Ascending aorta (tissue), 2 donors: Measurements from ENCODE around the gene TRIM29. TPM values are rescaled to one million over a fixed set of nuclear protein-coding genes. Genes with fewer than 3 reads are reported as not detected.

Experiments used
- DNase-seq, 2 donors: peaks; one replicate each; pipeline ENCODE4 v3.0.0-alpha.2; 2019; ENCODE audit warnings: low spot score in 2 of 2
- H3K27ac ChIP-seq, 2 donors: fragments of 200-600 bp; sonication (generic); one replicate each; pipeline ENCODE4 v1.5.1; 2016 to 2017; ENCODE audit warnings: mild to moderate bottlenecking in 1 of 2
- H3K27me3 ChIP-seq: fragments of 200-600 bp; sonication (generic); one replicate; pipeline ENCODE4 v1.5.1; 2017
- H3K36me3 ChIP-seq, 2 donors: fragments of 200-600 bp; sonication (generic); one replicate each; pipeline ENCODE4 v1.5.1; 2016
- H3K4me1 ChIP-seq, 2 donors: fragments of 200-600 bp; sonication (generic); one replicate each; pipeline ENCODE4 v1.5.1; 2016 to 2017; ENCODE audit warnings: mild to moderate bottlenecking in 1 of 2
- H3K4me3 ChIP-seq, 2 donors: fragments of 200-600 bp; sonication (generic); one replicate each; pipeline ENCODE4 v1.5.1; 2016 to 2017; ENCODE audit warnings: mild to moderate bottlenecking in 1 of 2
- H3K9me3 ChIP-seq, 2 donors: fragments of 200-600 bp; sonication (generic); one replicate each; pipeline ENCODE4 v1.5.1; 2016
- CTCF ChIP-seq, 3 experiments: fragments of 200-600 bp in 2 of 3; fragments of 450-650 bp in 1 of 3; sonication (generic) in 2 of 3; IDR thresholded peaks; one replicate each; pipeline ENCODE4 v1.5.1; 2016 to 2019; ENCODE audit warnings: antibody characterized with exemption in 3 of 3, mild to moderate bottlenecking in 1 of 3, moderate library complexity in 1 of 3
- intact Hi-C: fragments of 100-400 bp; cut with DNase I; formaldehyde crosslinking; loops from one replicate; pipeline ENCODE4 v1.15.1; 2023
- total RNA-seq: library from RNA; depleted of rRNA; stranded (reverse); fragments of >200 nt; gene quantifications from one replicate; pipeline ENCODE4 v1.1.0, GENCODE V29; 2016

TRIM29 gene
- total RNA-seq, 1 donor from 2014 or later: 0.43 TPM

DNA sequence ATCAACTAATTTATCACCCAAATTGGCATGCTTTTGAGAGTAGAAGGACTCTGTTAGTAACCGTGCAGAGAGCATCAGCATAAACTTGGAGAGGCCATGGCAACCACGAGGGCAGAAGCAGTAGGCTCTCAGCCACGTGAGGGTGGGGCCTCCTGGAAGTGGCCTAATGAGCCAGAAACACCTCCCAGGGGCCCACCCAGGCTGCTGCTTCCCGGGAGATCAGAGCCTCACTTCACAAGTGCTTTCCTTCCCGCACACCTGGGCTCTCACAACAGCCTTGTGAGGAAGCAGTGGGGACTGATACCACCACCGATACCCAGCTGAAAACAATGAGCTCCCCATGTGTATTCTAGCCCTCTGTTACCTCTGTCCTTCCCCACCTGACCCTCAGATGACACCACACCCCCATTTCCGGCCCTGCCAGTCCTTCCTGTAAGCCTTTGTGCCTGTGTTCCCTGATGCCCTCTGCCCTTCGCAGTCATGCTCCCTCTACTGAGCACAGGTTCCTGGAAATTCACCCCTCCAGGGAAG lies 17.0 kb downstream of the TRIM29 start:
- intact Hi-C loops: no loop called here
- H3K4me3 ChIP-seq: no peak overlapping the region
- no peak overlapping the region for H3K27ac ChIP-seq
- no peak for DNase-seq
- no peak for TF ChIP-seq CTCF (IDR thresholded peaks at IDR 0.05)
- H3K9me3 ChIP-seq: no peaks in the 10 kb centered on the region
- no peaks in the 10 kb centered on the region for H3K27me3 ChIP-seq
- no peaks in the 10 kb centered on the region for H3K4me1 ChIP-seq
- H3K36me3 ChIP-seq: no peaks in the 10 kb centered on the region

- intact Hi-C loops: no loop called here
- no peak for TF ChIP-seq CTCF (IDR thresholded peaks at IDR 0.05)
- Histone ChIP-seq H3K27me3 (no peaks in the 10 kb centered on the region), H3K27ac (no peak overlapping the region), H3K36me3 (no peaks in the 10 kb centered on the region), H3K9me3 (no peaks in the 10 kb centered on the region), H3K4me3 (no peak overlapping the region), H3K4me1 (no peaks in the 10 kb centered on the region)
- no peak for DNase-seq
Measured at GRCh38 chr11:120119121-120119520, 18.8 kb downstream of the TRIM29 start.

DNA sequence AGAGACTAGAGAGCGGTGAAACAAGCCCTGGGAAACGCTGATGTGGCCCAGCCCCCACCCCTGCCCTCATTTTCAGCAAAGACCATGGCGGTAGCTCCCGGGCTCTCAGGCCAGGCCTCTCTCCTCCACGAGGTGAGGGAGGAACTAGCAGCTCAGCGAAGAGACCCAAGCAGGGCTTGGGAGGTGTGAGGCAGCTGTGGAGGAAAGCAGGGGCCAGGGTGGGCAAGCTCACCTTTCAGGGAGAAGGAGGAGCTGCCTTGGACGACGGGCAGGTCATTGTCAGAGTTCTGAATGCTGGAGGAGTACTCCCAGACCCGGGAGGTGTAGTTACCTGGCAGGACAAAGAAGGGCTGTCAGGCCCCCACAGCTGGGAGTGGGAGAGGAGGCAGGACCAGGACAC lies 19.9 kb downstream of the TRIM29 start:
- H3K27me3 ChIP-seq: no peaks in the 10 kb centered on the region
- intact Hi-C loops: no loop called here
- no peaks in the 10 kb centered on the region for H3K36me3 ChIP-seq
- no peak overlapping the region for H3K4me3 ChIP-seq
- no peaks in the 10 kb centered on the region for H3K9me3 ChIP-seq
- DNase-seq: no peak
- no peaks in the 10 kb centered on the region for H3K4me1 ChIP-seq
- TF ChIP-seq CTCF (IDR thresholded peaks at IDR 0.05): no peak
- H3K27ac ChIP-seq: no peak overlapping the region

GRCh38 chr11:120116966-120117365 lies 20.9 kb downstream of the TRIM29 start:
- no peak for DNase-seq
- Histone ChIP-seq H3K27me3 (no peaks in the 10 kb centered on the region), H3K9me3 (no peaks in the 10 kb centered on the region), H3K27ac (no peak overlapping the region), H3K4me1 (no peaks in the 10 kb centered on the region), H3K4me3 (no peak overlapping the region), H3K36me3 (no peaks in the 10 kb centered on the region)
- no peak for TF ChIP-seq CTCF (IDR thresholded peaks at IDR 0.05)
- intact Hi-C loops: no loop called here

DNA sequence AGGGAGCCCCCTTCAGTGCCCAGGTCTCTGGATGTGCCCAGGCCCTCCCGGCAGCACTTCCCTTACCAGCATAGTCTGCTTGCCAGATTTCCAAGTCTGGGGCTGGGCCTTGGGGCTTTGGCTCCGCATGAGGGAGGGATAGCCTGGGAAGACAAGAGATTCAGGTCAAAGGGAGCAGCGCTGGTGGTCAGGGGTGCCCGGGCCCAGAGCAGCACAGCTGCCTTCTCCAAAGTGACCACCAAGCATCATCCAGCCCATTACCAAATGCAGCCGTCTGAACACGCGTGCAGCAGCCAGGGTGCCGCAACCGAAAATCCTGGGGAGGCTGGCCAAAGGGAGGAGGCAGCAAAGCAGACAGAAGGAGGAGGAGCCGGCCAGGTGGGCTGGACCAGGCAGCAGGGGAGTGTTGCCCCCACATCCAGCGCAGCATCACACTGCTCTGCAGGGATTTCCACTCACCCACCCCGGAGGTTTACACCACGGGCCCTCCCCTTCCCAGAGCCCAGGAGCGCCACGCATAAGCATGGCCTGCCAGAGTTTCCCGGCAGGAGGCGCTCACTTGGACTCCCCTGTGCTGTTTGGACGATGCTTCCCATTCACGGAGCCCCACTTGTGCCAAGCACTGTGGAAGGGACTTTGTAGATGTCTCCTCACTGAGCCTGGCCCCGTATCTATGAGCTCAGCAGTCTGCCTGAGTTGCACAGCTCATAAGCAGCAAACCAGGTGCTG lies 22.5 kb downstream of the TRIM29 start:
- intact Hi-C loops: no loop called here
- no peak overlapping the region for H3K27ac ChIP-seq
- no peaks in the 10 kb centered on the region for H3K4me1 ChIP-seq
- no peak for DNase-seq
- no peaks in the 10 kb centered on the region for H3K9me3 ChIP-seq
- no peak overlapping the region for H3K4me3 ChIP-seq
- no peaks in the 10 kb centered on the region for H3K27me3 ChIP-seq
- no peak for TF ChIP-seq CTCF (IDR thresholded peaks at IDR 0.05)
- H3K36me3 ChIP-seq: no peaks in the 10 kb centered on the region
